Ovary (tissue), 9 donors: ENCODE measurements around the gene NTRK1. TPM values are rescaled to one million over a fixed set of nuclear protein-coding genes. Genes with fewer than 3 reads are reported as not detected.

Experiments
- DNase-seq, 5 donors: peaks; one replicate each; pipeline ENCODE4 v3.0.0-alpha.2; 2019 to 2020
- H3K27ac ChIP-seq, 2 donors: fragments of 200-600 bp; one replicate each; pipeline versions ENCODE4 v1.5.1 to v1.8.0; 2019 to 2022
- H3K27me3 ChIP-seq: fragments of 200-600 bp; one replicate; pipeline ENCODE4 v1.8.0; 2022
- H3K36me3 ChIP-seq: fragments of 200-600 bp; sonication (generic); one replicate; pipeline ENCODE4 v1.5.1; 2019
- H3K4me1 ChIP-seq: one replicate; pipeline ENCODE4 v1.8.1; 2013; ENCODE audit warnings: mild to moderate bottlenecking, moderate library complexity; ENCODE audit not compliant: insufficient read depth
- H3K4me3 ChIP-seq: fragments of 200-600 bp; sonication (generic); one replicate; pipeline ENCODE4 v1.5.1; 2017
- H3K9me3 ChIP-seq, 2 donors: fragments of 200-600 bp in 1 of 2; sonication (generic) in 1 of 2; one replicate each; pipeline versions ENCODE4 v1.5.1 to v1.8.1; 2013 to 2019; ENCODE audit warnings: mild to moderate bottlenecking in 1 of 2, moderate library complexity in 1 of 2
- CTCF ChIP-seq, 3 donors: fragments of 450-650 bp in 2 of 3; fragments of 200-600 bp in 1 of 3; IDR thresholded peaks; one replicate each; pipeline versions ENCODE4 v1.5.1 to v1.8.0; 2016 to 2022; ENCODE audit warnings: antibody characterized with exemption in 3 of 3, mild to moderate bottlenecking in 1 of 3
- EP300 ChIP-seq: sonication (generic); formaldehyde crosslinking; IDR thresholded peaks from one replicate; pipeline ENCODE4 v1.6.1; 2017; ENCODE audit warnings: antibody characterized with exemption
- POLR2A ChIP-seq: fragments of 450-650 bp; IDR thresholded peaks from one replicate; pipeline ENCODE4 v1.6.1; 2017; ENCODE audit warnings: antibody characterized with exemption, mild to moderate bottlenecking, moderate library complexity
- WGBS, 3 donors: extraction: QIAGEN DNeasy Blood & Tissue Kit in 1 of 3; methylation state at CpG; one replicate each; pipeline versions ENCODE4 v1.1.5 to v1.1.7; 2013 to 2017; 5-methylcytosine and 5-hydroxymethylcytosine counted together
- intact Hi-C, 4 donors: fragments of 100-400 bp; cut with DNase I; formaldehyde crosslinking; loops; one replicate each; pipeline versions ENCODE4 v1.11.0 to v1.15.1; 2022 to 2023
- polyA plus RNA-seq, 2 donors: library from polyadenylated mRNA; stranded (reverse); fragments of 200-250 nt in 1 of 2; fragments of 350-450 nt in 1 of 2; fragmentation: Illumina TruSeq in 1 of 2; extraction: RNeasy Lipid Tissue Mini Kit (QIAGEN cat#74804) in 1 of 2; gene quantifications; one replicate each; pipeline ENCODE4 v1.2.3, GENCODE V29; 2013 to 2014
- total RNA-seq, 7 donors: library from RNA; depleted of rRNA in 2 of 7; stranded (reverse); fragments of >200 nt in 2 of 7; fragmentation: NEBNext Ultra II Directional in 3 of 7; extraction: Animal tissue kit (Norgen Biotek cat#: 25700) in 3 of 7; gene quantifications; one replicate each; pipeline versions ENCODE4 v1.1.0 to v1.2.4, GENCODE V29; 2016 to 2023
- donor health status: DM: no; HTN: no; CAD: no; lungs with moderate emphysema.
- donor health status: DM: no; HTN: no; CAD: no.
- donor health status: Bipolar disorder and iron deficiency.
- donor health status: DM: yes; HTN: yes; CAD: no.
- donor health status: DM: no; HTN: no; CAD: no.
- donor health status: DM: yes; HTN: yes; CAD: no.

Gene NTRK1
- total and polyA plus RNA-seq, 9 donors, result 0.11 to 0.92 (median 0.38) TPM; not detected in 4

DNA sequence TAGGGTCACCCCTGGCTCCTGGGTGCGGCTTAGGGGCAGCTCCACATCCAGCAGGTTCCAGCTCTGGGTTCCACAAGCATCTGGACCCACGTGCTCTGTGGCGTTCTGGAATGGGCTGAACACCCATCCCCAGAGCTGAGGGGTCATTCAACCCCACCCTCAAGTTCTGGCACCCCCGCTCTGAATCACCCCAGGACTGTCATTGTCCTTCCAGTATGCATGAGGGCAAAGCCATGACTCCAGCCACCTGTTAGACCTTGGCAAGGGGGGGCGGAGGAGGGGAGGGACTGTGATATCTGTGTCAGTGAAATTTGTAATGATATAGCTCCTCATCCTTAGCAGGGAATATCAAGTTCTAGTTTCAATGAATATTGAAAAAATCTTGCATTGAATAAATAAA is 14.0 kb upstream of the NTRK1 start:
- H3K4me1 ChIP-seq, result no peaks in the 10 kb centered on the region
- 67 to 95% (median 91%) methylated on average over 5 of the region's 5 CpGs for WGBS, 3 donors
- TF ChIP-seq POLR2A, result no peak
- H3K9me3 ChIP-seq, result no peaks in the 10 kb centered on the region
- H3K4me3 ChIP-seq, result no peak overlapping the region
- H3K36me3 ChIP-seq, result no peaks in the 10 kb centered on the region
- no peak overlapping the region for H3K27ac ChIP-seq
- no peaks in the 10 kb centered on the region for H3K27me3 ChIP-seq
- no peak for DNase-seq
- intact Hi-C loops, result no loop called here

DNA sequence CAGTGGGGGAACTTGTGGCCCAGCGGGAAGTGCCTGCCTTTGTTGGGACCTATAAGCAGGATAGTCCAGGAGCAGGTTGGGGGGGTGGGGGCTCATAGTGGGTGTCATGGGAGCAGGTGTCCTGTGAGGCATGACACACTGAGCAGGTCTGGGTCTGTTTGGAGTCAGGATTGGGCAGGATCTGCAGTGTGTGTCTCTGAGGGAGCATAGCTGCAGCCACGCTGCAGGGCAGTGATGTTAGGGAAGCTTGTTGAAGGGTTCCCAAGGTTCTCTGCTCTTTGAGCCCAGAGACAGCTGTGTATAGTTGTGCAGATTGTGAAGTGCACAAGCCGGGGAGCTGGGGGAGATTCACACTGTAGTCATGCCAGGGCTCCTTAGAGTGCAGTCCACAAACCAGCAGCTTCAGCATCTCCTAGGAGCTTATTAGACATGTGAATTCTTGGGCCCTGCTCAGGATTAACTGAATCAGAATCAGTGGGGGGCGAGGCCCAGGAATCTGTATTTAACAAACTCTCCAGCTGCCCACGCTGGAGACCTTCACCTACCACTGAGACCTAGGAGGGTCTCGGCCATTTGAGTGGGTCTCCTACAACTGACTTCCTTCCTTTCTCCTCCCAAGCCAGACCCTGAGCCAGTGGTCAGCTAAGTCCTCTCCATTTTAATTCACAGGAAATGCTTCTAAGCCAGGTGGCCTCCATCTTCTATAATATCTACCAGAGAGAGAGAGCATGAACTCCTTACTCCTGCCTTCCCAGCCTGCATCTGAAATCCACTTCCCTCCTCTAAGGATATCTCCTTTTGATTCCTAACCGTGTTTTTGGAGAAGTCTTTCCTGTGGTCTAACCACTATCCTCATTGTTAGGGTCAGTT is 12.8 kb upstream of the NTRK1 start:
- H3K9me3 ChIP-seq, result no peaks in the 10 kb centered on the region
- H3K27ac ChIP-seq, result no peak overlapping the region
- DNase-seq, result no peak
- no peaks in the 10 kb centered on the region for H3K27me3 ChIP-seq
- intact Hi-C loops, result no loop called here
- TF ChIP-seq EP300 (no peak), POLR2A (no peak), CTCF (IDR thresholded peaks at IDR 0.05) (no peak)
- WGBS, 3 donors, result 79 to 82% (median 80%) methylated on average over 7 of the region's 7 CpGs
- no peak overlapping the region for H3K4me3 ChIP-seq
- H3K4me1 ChIP-seq, result peaks cover 5% of the 10 kb centered on the region
- no peaks in the 10 kb centered on the region for H3K36me3 ChIP-seq

DNA sequence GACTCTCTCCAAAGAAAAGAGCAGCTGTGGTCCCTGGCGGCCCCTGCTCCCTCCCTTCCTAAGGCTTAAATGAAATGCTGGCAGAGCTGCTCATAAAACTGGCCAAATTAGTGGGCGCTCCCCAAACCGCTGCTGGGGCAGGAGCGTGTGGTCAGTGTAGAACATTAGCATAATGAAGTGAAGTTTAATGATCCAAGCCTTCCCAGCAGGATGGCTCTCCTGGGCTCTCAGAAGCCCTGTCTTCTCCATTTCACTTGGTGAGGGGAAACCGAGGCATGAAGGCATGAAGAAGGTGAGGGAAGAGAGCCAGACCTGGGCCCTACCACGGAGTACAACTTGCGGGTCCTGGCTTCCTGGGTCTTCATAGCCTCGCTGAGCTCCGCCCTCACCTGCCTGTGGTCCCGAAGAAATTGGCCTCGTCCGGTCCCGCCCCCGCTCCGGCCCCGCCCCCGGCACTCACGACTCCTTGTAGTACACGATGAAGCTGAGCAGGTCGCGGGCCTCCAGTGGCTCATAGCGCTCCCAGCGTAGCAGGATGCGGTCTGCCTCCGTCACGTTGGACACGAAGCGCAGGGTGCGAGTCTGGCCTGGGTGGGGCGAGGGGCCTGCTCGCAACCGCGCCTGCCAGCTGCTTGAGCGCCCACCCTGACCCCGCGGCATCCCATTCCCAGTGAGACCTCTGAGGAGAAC is 12.1 kb upstream of the NTRK1 start:
- H3K27me3 ChIP-seq, result no peaks in the 10 kb centered on the region

DNA sequence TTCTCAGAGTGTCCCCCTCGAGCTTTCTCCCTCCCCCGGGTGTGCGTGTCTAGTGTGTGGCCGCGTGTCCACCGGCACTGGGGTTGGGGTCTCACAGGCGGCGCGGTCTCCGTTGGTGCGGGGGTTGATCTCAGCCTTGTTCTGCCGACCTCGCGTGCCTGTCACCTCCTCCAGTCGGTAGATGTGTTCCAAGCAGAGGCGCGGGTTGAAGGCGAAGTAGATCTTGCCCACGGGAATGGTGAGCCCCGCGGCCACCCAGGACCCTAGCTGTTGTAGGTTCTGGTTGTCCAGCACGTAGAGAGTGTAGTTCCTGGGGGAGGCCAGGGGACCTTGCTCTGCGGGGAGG is 11.5 kb upstream of the NTRK1 start:
- no peak overlapping the region for H3K4me3 ChIP-seq
- peaks cover 7% of the 10 kb centered on the region for H3K4me1 ChIP-seq
- intact Hi-C loops, result no loop called here
- 31 to 41% (median 35%) methylated on average over 20 to 23 of the region's 23 CpGs for WGBS, 3 donors
- no peaks in the 10 kb centered on the region for H3K9me3 ChIP-seq
- no peaks in the 10 kb centered on the region for H3K36me3 ChIP-seq
- H3K27me3 ChIP-seq, result no peaks in the 10 kb centered on the region
- no peak for TF ChIP-seq EP300
- TF ChIP-seq CTCF (IDR thresholded peaks at IDR 0.05), result no peak
- no peak for TF ChIP-seq POLR2A
- no peak for DNase-seq
- H3K27ac ChIP-seq, result no peak overlapping the region

More for the DNA sequence above, 12.1 kb upstream of the NTRK1 start:
- no peak overlapping the region for H3K4me3 ChIP-seq
- no peak for DNase-seq
- no peak overlapping the region for H3K27ac ChIP-seq
- WGBS, 3 donors, result 20 to 23% (median 21%) methylated on average over 36 of the region's 36 CpGs
- H3K36me3 ChIP-seq, result no peaks in the 10 kb centered on the region
- no peak for TF ChIP-seq POLR2A
- TF ChIP-seq CTCF (IDR thresholded peaks at IDR 0.05), result no peak
- no peak for TF ChIP-seq EP300
- no peaks in the 10 kb centered on the region for H3K9me3 ChIP-seq
- intact Hi-C loops, result no loop called here
- peaks cover 7% of the 10 kb centered on the region for H3K4me1 ChIP-seq
